ENCODE results near the gene RHEX.

RHEX gene

GRCh38 chr1:206117151-206117948, 64.4 kb downstream of the RHEX start, which contains the start of gene AVPR1B:
Gene AVPR1B, minus strand, starts transcription at chr1:206117388. Its CDS starts 498 bp downstream, at chr1:206116890.
- DNase-seq (ENCODE audit: low spot score): peak; percentile 21

- DNase-seq (ENCODE audit: low spot score): no peak
Observed at GRCh38 chr1:206120406-206120805, 67.4 kb downstream of the RHEX start.

GRCh38 chr1:206121269-206121668, 68.3 kb downstream of the RHEX start:
- DNase-seq (ENCODE audit: low spot score): no peak

GRCh38 chr1:206122686-206123085, 69.7 kb downstream of the RHEX start:
- DNase-seq (ENCODE audit: low spot score): no peak

DNA sequence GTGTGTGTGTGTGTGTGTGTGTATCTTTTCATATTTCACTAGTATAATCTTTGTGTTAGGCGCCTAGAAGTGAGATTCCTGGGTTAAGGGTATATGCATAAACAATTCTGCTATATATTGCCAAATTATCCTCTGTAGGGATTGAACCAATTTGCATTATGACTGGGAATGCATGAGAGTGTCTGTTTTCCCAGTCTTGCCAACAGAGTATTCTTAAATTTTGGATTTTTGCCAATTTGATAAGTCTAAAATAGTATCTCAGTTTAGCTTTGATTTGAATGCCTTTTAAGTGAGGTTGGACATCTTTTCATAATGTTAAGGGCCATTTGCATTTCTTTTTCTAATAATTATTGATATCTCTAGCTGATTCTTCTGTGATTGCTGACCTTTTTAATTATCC, 72.4 kb downstream of the RHEX start:
- no peak for DNase-seq (ENCODE audit: low spot score)

GRCh38 chr1:206127336-206127735, 74.4 kb downstream of the RHEX start:
- no peak for DNase-seq (ENCODE audit: low spot score)

DNA sequence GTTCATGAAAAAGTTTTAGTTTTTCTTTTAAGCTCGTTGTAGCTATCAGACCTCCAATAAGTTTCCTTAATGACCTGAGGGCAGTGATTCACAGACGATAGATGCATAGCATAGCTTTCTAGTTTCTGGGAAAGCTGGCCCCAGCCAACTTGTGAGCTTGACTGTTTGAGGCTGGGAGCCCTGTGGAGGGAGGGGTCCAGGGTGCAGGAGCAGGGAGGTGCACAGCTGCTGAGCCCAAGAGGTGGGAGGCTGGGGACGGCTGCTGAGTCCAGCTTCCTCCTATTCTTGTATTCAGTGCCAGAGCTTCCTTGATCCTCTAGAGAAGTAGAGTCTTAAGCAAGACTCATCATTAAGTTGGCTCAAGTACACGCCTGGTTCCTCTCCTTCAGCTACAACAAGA, 75.2 kb downstream of the RHEX start:
- DNase-seq (ENCODE audit: low spot score): no peak

DNA sequence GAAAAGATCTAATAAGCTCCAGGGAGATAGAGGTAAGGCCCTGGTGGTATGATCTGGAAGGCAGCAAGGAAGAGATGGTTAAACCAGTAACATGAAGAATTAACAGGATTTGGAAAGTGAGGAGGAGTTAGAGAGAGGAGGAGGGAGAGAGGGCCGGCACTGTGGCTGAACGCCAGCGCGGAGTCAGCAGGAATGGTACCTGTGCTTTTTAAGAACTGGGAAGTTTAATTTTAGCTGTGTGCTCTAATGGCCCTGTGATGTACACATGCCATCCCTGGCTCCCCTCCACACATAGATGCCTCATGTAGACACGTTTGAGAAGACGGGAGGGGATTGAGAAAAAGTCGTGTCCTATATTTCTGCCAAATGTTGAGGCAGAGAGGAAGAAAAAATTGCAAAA, 78.1 kb downstream of the RHEX start:
- DNase-seq (ENCODE audit: low spot score): no peak

DNA sequence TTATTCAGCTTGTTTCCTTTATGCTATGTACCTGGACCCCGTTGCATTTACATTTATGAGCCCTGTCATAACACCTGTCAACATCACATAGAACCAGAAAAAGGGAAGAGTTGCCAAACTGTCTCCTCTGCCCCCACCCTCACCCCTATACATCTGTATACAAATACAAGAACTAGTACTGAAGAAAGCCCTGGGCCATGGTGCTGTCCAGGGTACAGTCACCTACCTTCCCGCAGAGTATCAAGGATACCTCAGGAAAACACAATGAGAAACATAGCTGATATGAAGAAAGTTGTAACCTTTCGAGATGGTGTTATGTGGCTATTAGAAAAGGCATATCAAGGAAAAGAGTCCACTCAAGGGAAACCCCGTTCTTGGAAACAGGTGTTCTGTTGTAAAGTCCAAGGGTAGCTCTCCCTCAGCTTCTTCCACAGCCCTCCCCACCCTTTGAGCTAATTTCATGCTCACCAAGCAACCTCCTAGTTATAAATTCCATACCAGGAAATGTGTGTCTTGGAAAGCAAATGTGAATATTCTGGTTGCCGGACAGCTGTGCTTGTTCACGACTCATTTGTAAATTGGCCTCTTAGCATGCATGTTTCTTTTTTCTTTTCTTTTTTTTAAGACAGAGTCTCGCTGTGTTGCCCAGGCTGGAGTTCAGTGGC, 80.9 kb downstream of the RHEX start:
- DNase-seq (ENCODE audit: low spot score): no peak

GRCh38 chr1:206135248-206135647, 82.3 kb downstream of the RHEX start:
- DNase-seq (ENCODE audit: low spot score): no peak

DNA sequence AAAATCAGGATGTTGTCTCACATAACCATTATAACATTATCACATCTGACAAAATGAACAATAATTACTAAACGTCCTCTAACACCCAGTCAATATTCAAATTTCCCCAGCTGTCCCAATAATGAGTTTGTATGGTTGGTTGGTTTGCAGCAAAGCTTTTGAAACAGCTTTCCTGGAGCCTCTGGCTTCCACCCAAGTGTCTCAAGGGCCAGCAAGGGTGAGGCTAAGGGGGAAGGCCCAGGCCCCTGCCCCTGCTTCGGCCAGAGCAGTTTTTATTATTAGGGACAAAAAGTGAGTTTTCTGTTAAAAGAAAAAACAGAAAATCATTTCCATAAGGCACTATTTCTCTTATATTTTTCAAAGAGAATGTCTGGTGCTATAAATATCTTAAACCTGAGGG, 83.3 kb downstream of the RHEX start:
- DNase-seq (ENCODE audit: low spot score): no peak

DNA sequence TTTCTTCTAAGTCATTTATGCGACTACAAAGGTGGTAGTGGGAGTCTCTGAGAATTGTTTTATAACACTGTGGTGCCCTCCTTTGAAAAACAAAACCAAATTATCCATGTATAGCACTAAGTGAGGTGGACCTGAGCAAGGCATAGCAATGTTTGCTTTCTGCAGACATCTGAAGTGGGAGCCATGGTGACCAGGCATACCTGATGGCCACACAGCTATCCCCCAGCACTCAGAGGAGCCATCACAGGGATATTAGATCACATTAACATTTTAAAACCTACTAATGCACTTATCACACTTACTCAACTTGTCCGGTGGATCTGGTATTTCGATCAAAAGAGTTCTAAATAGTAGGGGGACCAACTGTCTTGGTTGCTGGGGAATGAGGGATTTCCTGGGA, 89.0 kb downstream of the RHEX start:
- DNase-seq (ENCODE audit: low spot score): no peak

DNA sequence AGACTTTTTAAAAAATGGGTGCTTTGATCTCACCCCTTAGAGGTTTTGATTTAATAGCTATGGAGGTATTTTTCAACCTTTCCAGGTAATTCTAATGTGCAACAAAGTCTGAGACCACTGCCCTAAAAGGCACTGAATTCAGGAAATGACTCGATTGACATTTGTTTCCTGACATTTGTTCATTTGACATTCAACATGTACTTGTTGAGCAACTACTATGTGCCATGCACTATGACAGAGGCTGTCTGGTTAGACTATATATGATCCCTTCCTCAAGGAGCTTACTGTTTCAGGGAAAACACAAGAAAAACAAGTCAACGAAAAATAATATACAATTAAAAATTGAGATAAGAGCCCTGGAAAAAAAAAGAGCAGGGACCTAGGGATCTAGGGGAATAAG, 89.8 kb downstream of the RHEX start:
- DNase-seq (ENCODE audit: low spot score): no peak

DNA sequence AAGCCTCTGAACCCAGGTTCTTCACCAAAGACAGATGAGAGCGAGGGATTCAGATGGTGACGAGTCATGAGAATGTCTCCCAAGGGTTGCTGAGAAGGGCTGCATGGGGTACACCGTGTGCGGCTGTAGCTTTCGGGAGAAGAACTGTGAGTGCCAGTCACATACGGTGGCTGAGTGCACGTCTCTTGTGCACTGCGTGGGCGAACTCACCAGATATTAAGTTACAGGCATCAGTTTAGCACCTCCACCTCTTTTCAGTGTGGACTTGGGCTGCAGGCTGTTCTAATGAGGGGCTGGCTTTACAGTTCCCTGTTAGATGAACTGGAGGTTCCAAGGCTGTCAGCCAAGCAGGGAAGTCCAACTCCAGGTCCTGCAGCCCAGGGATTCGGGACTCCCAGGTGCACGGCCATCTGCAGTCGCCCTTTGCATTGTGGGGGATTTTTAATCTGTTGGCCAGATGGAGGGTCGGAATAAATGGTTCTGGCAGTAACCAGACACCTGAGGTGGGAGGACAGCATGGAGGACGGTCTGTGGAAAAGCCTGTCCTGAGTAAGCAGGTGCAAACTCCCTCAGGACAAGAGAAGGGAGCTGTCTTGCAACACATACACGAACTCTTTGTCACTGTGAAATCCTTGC, 90.7 kb downstream of the RHEX start:
- no peak for DNase-seq (ENCODE audit: low spot score)

- no peak for DNase-seq (ENCODE audit: low spot score)
Observed at GRCh38 chr1:206144605-206145004, 91.6 kb downstream of the RHEX start.

DNA sequence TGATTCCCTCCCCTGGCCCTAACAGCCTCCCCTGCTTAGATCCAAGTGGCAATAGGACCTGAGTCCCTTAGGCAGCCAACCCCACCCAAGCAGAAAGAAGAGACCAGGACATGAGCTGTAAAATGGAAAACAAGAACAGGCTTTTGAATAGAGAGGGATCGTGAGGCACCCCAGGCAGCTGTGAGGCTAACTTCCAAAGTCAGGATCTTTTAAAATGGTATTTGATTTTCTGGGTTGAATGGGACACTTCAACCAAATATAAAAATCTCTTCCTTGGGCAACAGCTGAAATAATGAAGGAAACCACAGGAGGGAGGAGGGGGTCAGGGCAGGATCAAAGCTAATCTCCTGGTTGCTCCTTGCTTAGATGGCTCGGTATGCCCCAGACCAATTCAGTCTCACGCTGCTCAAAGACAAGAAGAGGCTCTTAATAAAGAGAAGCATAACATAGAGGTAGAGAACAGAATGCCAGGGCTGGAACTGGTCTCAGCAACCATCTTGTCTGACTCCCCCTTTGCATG, 92.9 kb downstream of the RHEX start:
- DNase-seq (ENCODE audit: low spot score): no peak
